CD4-positive, alpha-beta T cell treated with Interleukin-2 at 100 ng/mL for 4 hours (primary cell): Measurements from ENCODE around the gene CHIA.

Experiments
- DNase-seq: peaks from one replicate; pipeline ENCODE4 v3.0.0-alpha.2; 2020; ENCODE audit warnings: low spot score

The CHIA gene

DNA sequence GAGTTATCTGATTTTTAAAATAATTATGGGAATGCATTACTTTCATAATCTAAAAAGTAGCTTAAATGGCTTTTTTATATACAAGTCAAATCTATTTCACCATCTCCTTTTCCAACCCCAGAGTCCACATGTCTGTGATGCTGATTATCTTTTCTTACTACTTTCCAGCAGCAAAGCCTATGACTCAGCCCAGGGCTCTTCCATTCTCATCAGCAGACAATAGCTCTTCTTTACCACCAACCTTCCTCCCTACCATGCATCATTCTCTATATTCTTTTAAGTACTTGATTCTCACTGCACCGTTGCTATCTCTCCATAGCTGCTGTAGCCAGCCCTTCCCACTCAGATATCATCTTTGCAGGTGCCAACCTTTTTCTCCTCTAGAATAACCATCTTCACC, 75.6 kb downstream of the CHIA start:
- no peak for DNase-seq

DNA sequence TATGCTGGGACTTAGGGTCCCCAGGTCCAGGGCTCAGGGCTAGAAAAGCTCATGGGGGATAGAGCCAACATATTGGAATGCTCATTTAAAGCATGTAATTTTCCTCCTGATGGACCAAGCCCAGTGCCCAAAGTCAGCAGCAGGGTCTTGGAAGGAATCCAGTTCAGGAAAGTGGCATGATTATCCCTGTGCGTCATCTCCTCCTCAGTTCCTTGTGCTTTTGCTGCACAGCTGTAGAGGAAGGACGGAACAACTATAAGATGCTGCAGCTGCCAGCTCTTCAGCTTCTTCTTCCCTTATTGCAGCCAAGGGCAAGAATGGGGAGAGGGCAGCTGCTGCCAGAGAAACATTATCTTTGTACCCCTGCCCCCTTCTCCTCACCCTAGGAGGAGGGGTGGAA, 78.5 kb downstream of the CHIA start:
- DNase-seq: no peak

DNA sequence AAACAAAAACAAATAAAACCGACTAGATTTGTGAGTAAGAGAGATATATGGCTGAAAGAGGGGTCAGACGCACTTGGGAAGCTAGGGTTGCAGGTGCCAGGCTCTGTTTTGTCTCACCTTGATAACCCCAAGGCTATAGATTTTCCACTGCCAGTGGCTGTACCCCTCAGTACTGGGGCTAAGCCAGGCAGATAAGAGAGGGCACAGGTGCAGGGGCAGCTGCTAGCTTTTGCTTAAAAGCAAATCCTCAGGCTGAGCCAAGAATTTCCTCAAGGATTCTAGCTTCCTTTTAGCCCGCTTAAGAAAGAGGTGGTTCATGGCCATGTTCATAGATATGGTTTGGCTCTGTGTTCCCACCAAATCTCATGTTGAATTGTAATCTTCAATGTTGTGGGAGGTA, 79.0 kb downstream of the CHIA start:
- no peak for DNase-seq
